ENCODE results near the gene CDH4. TPM values are rescaled to one million over a fixed set of nuclear protein-coding genes. Genes with fewer than 3 reads are reported as not detected.

The CDH4 gene
- total and polyA plus RNA-seq, 2 of the 4 experiments (the other 2 are of a cell fraction) = 1.6 to 3.5 TPM

GRCh38 chr20:61973515-61974356 lies 721.7 kb downstream of the CDH4 start:
- Histone ChIP-seq H2AFZ (replicated peaks; ENCODE audit: low read length, poor library complexity) (no peak overlapping the region), H3K4me1 (ENCODE audit: control insufficient read depth, insufficient read depth, low read length) (no peaks in the 10 kb centered on the region), H4K91ac (ENCODE audit: insufficient read depth, low read depth, low read length) (no peak overlapping the region), H2BK120ac (ENCODE audit: low read depth, low read length) (no peak overlapping the region), H3K79me1 (ENCODE audit: low read depth in 1 of 2, low read length in 2 of 2) (no peaks in the 10 kb centered on the region), H2BK20ac (ENCODE audit: low read depth, low read length) (no peak overlapping the region), H3K23ac (ENCODE audit: low read depth, low read length) (no peak overlapping the region), H3K4me3 (ENCODE audit: insufficient read depth, low read depth, low read length) (no peak overlapping the region), H3K4me2 (ENCODE audit: low read depth, low read length) (no peak overlapping the region), H3K56ac (ENCODE audit: extremely low read depth, insufficient read depth, low read length) (no peak overlapping the region), H3K18ac (ENCODE audit: low read depth, low read length) (no peak overlapping the region), H3K9me1 (ENCODE audit: insufficient read depth, low read length) (peaks cover 3% of the 10 kb centered on the region; the same call in 1 of the 2 replicates), H2BK5ac (ENCODE audit: low read depth, low read length, poor library complexity, severe bottlenecking) (no peak overlapping the region), H3K4ac (ENCODE audit: low read depth, low read length) (no peak overlapping the region), H3K9ac (ENCODE audit: low read depth, low read length) (no peak overlapping the region), H4K8ac (ENCODE audit: low read depth in 2 of 2, low read length in 2 of 2) (no peak overlapping the region), H3K9me3 (ENCODE audit: control insufficient read depth, insufficient read depth, low read length) (peaks cover 3% of the 10 kb centered on the region; the same call in 1 of the 2 replicates), H3K36me3 (ENCODE audit: control insufficient read depth, insufficient read depth, low read length) (peaks cover 25% of the 10 kb centered on the region), H3K27me3 (ENCODE audit: control insufficient read depth, insufficient read depth, low read length) (no peaks in the 10 kb centered on the region), H2BK15ac (ENCODE audit: low read depth, low read length) (no peak overlapping the region), H4K20me1 (ENCODE audit: insufficient read depth, low read length) (no peaks in the 10 kb centered on the region; the same call in 1 of the 2 replicates), H4K5ac (ENCODE audit: low read depth, low read length) (no peak overlapping the region), H3K14ac (replicated peaks; ENCODE audit: low read depth, low read length) (no peak overlapping the region), H2AK5ac (ENCODE audit: low read depth, low read length) (no peak overlapping the region), H2AK9ac (replicated peaks; ENCODE audit: low read depth, low read length, poor library complexity) (no peak overlapping the region), H3K27ac (ENCODE audit: insufficient read depth, low read length) (no peak overlapping the region)
- dilution Hi-C loops (cut with HindIII; ENCODE audit: low sequenced_read_pairs, unreplicated experiment) = no loop called here
- ChIA-PET POLR2A (ENCODE audit: unreplicated experiment) (no interaction called here), CTCF (no interaction called here)
- in situ Hi-C loops (cut with MboI; ENCODE audit: low sequenced_read_pairs) = no loop called here
- 96% methylated on average over 12 of the region's 25 CpGs; no CpG with 5 or more reads in 1 of the 2 experiments for WGBS, 2 experiments (ENCODE audit: extremely low coverage in 2 of 2, insufficient read length in 1 of 2)
- no peak for TF ChIP-seq BHLHE40 (IDR thresholded peaks at IDR 0.05; ENCODE audit: low read depth, low read length)
- no peak for TF ChIP-seq CHD1 (IDR thresholded peaks at IDR 0.05; ENCODE audit: low read depth, low read length)
- TF ChIP-seq MXI1 (IDR thresholded peaks at IDR 0.05; ENCODE audit: borderline replicate concordance, low read depth, low read length) = no peak
- no peak for TF ChIP-seq RFX5 (IDR thresholded peaks at IDR 0.05; ENCODE audit: low read depth, low read length)
- no peak for TF ChIP-seq RAD21 (IDR thresholded peaks at IDR 0.05; ENCODE audit: low read length)
- no peak for DNase-seq
- no TSS peak for BruUV-seq (replicated peaks)
- intact Hi-C loops (cut with micrococcal nuclease) = no loop called here
- ATAC-seq (ENCODE audit: low read depth) = no peak

Data from IMR-90 (cell line).